ENCODE measurements around the gene RASA2.

The RASA2 gene

DNA sequence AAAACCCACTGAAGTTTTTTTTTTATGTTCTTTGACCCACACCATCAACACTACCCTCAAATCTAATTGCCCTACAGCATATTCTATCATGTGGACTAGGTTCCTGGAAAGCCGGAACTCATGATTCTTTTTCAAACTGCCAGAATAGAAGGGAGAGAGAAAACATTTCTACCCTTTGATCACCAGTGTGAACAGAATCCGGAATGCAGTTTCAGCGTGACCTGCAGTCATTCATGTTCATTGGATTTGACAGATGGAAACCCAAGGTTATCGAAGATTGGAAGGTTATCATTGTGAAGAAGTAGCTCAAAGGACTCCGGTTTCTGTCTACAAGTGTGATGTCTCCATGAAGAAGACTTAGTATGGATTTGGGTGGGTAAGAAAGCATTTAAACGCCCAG is 39.4 kb upstream of the RASA2 start:
- H3K27ac ChIP-seq (ENCODE audit: low read depth, low read length), result no peak overlapping the region
- H3K27me3 ChIP-seq (ENCODE audit: control insufficient read depth, insufficient read depth, low read length), result no peaks in the 10 kb centered on the region
- H3K36me3 ChIP-seq (ENCODE audit: control insufficient read depth, insufficient read depth, low read length), result peaks cover 27% of the 10 kb centered on the region
- no peak overlapping the region for H3K4me3 ChIP-seq (ENCODE audit: low read depth, low read length)
- H3K9me3 ChIP-seq (ENCODE audit: control insufficient read depth, insufficient read depth, low read depth, low read length), result no peaks in the 10 kb centered on the region
- H3K9ac ChIP-seq (ENCODE audit: low read length), result no peak overlapping the region
- no peaks in the 10 kb centered on the region for H3K4me1 ChIP-seq (ENCODE audit: control insufficient read depth, insufficient read depth, low read length)

DNA sequence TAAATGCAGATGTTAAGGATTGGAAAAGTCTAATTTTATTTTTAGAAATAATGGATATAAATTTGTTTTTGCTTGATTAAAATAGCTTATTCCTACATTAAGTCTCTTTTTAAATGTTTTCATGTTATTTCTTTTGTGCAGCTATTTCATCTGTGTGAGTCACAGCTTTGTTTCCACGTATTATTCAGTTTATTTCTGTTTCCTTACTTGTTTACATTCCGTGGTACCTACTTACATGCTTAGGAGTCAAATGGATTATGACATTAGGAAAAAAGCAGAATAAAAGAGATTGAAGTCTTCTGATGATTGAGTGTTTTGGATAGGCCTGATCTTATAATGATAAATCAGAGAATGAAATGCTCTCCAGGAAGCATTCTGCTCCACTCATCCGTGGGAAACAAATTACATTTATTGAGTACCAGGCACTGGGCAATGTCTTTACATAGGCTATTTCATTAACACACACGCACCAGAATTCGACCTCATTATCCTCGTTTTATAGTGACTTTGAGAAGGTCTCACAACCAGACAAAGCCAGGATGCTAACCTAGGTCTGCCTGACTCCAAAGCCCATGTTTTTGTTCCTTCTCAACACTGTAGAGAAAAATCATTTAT is 38.1 kb upstream of the RASA2 start:
- H3K4me3 ChIP-seq (ENCODE audit: low read depth, low read length), result no peak overlapping the region
- H3K36me3 ChIP-seq (ENCODE audit: control insufficient read depth, insufficient read depth, low read length), result peaks cover 14% of the 10 kb centered on the region
- H3K9ac ChIP-seq (ENCODE audit: low read length), result no peak overlapping the region
- H3K27me3 ChIP-seq (ENCODE audit: control insufficient read depth, insufficient read depth, low read length), result no peaks in the 10 kb centered on the region
- no peaks in the 10 kb centered on the region for H3K4me1 ChIP-seq (ENCODE audit: control insufficient read depth, insufficient read depth, low read length)
- no peaks in the 10 kb centered on the region for H3K9me3 ChIP-seq (ENCODE audit: control insufficient read depth, insufficient read depth, low read depth, low read length)
- no peak overlapping the region for H3K27ac ChIP-seq (ENCODE audit: low read depth, low read length)

DNA sequence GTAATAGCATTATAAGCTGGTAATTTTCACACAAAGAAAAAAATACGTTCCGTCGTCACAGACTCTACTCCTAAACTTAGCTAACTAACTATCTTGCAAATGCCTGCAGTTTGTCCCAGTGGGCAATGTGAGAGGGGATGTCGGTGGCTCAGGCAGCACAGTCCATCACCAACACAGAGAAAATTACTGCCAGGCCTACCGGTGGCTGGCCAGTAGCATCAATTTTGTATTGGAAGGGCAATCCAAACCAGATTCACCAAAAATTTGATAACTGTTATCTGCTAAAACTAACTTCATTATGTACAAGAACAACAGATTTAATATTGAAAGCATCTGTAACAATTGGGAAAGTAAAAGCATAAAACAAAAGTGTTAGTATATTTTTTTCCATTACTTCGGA is 37.4 kb upstream of the RASA2 start:
- Histone ChIP-seq H3K9me3 (ENCODE audit: control insufficient read depth, insufficient read depth, low read depth, low read length) (no peaks in the 10 kb centered on the region), H3K4me1 (ENCODE audit: control insufficient read depth, insufficient read depth, low read length) (no peaks in the 10 kb centered on the region), H3K4me3 (ENCODE audit: low read depth, low read length) (no peak overlapping the region), H3K36me3 (ENCODE audit: control insufficient read depth, insufficient read depth, low read length) (peaks cover 7% of the 10 kb centered on the region), H3K9ac (ENCODE audit: low read length) (no peak overlapping the region), H3K27ac (ENCODE audit: low read depth, low read length) (no peak overlapping the region), H3K27me3 (ENCODE audit: control insufficient read depth, insufficient read depth, low read length) (no peaks in the 10 kb centered on the region)

DNA sequence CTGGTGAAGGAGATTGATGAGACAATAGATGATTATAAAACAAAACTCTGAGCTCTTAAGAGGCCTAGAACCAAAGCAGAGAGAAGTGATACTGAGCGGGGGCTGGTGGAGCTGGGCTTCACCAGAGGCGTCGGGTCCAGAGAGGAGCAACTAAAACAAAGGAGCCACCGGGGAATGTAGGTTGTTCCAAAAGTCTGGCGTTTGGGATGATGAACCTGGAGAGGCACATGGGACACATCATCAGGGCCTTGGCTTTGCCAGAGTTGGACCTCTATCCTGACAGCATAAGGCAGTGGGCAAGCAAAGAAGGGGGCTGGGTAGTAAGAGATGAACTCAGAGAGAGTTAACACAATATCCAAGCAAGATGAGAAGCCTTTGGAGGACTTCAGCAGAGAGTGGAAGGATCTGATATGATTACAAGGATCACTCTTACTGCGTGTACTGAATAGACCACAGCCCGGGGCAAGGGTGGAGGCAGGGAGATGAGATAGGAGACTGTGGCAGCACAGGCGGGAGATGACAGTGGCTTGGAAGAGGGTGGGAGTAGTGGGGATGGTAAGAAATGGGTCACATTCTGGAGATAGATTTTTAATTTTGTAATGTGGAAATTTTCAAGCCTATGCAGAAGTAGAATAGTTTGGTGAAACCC is 36.0 kb upstream of the RASA2 start:
- Histone ChIP-seq H3K4me1 (ENCODE audit: control insufficient read depth, insufficient read depth, low read length) (peaks cover 9% of the 10 kb centered on the region), H3K9ac (ENCODE audit: low read length) (no peak overlapping the region), H3K4me3 (ENCODE audit: low read depth, low read length) (no peak overlapping the region), H3K27ac (ENCODE audit: low read depth, low read length) (no peak overlapping the region), H3K27me3 (ENCODE audit: control insufficient read depth, insufficient read depth, low read length) (no peaks in the 10 kb centered on the region), H3K9me3 (ENCODE audit: control insufficient read depth, insufficient read depth, low read depth, low read length) (no peaks in the 10 kb centered on the region), H3K36me3 (ENCODE audit: control insufficient read depth, insufficient read depth, low read length) (no peaks in the 10 kb centered on the region; the same call in 1 of the 2 replicates)

DNA sequence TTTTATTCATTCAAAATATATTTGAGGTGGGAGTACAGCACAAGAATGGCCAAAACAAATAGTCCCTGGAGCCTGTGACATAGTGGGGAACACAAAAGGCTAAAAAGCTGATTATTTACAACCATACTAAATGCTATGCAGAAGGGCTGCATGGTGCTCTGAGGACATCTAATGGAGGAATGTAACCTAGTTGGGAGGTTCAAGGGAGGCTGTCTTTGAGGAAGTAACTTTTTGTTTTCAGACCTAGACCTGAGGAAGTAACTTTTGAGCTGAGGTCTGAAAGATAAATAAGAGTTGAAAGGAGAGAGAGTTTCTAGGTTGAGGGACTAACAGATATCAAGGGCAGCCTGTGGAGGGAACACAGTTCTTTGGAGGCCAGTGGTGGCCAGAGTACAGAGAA is 34.8 kb upstream of the RASA2 start:
- H3K9ac ChIP-seq (ENCODE audit: low read length), result no peak overlapping the region

DNA sequence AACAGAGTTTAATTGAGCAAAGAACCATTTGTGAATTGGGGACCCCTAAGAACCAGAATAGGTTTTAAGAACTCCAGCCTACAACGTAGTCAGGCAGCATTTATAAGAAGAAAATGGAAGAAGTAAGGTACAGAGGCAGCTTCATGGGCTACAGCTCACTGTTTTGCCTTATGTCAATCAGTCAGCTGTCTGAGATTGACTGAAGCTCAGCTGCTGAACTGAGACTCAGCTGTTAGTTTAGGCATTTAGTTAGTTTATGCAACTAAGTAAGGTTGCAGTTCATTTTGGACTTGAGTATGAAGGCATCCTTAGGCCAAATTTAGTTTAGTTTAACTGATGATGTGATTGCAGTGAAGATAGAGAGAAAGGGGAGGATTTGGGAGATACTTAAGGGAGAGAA is 34.1 kb upstream of the RASA2 start:
- H3K27me3 ChIP-seq (ENCODE audit: control insufficient read depth, insufficient read depth, low read length), result no peaks in the 10 kb centered on the region
- H3K27ac ChIP-seq (ENCODE audit: low read depth, low read length), result no peak overlapping the region
- H3K4me3 ChIP-seq (ENCODE audit: low read depth, low read length), result no peak overlapping the region
- H3K9me3 ChIP-seq (ENCODE audit: control insufficient read depth, insufficient read depth, low read depth, low read length), result no peaks in the 10 kb centered on the region
- H3K4me1 ChIP-seq (ENCODE audit: control insufficient read depth, insufficient read depth, low read length), result peaks cover 11% of the 10 kb centered on the region
- H3K36me3 ChIP-seq (ENCODE audit: control insufficient read depth, insufficient read depth, low read length), result no peaks in the 10 kb centered on the region
- H3K9ac ChIP-seq (ENCODE audit: low read length), result no peak overlapping the region

More for the DNA sequence above, 34.8 kb upstream of the RASA2 start:
- Histone ChIP-seq H3K36me3 (ENCODE audit: control insufficient read depth, insufficient read depth, low read length) (no peaks in the 10 kb centered on the region; the same call in 1 of the 2 replicates), H3K27me3 (ENCODE audit: control insufficient read depth, insufficient read depth, low read length) (no peaks in the 10 kb centered on the region), H3K9me3 (ENCODE audit: control insufficient read depth, insufficient read depth, low read depth, low read length) (no peaks in the 10 kb centered on the region), H3K4me3 (ENCODE audit: low read depth, low read length) (no peak overlapping the region), H3K27ac (ENCODE audit: low read depth, low read length) (no peak overlapping the region), H3K4me1 (ENCODE audit: control insufficient read depth, insufficient read depth, low read length) (peaks cover 11% of the 10 kb centered on the region)

DNA sequence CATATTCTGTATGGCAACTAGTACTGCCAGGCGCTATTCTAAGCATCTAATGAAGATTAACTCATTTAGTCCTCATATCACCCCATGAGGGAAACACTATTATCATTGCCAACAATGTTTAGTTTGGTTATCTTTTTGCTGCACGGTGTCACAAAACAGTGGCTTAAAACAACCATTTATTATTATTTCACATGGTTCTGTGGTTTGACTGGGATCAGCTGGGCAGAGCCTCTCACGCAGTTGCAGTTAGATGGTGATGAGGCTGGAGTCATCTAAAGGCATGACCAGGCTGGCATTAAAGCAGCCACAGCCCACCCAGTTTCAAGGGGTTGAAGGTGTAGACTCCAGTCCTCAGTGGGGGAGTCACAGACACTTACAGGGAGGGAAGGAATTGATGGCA is 32.8 kb upstream of the RASA2 start:
- H3K27me3 ChIP-seq (ENCODE audit: control insufficient read depth, insufficient read depth, low read length), result no peaks in the 10 kb centered on the region

DNA sequence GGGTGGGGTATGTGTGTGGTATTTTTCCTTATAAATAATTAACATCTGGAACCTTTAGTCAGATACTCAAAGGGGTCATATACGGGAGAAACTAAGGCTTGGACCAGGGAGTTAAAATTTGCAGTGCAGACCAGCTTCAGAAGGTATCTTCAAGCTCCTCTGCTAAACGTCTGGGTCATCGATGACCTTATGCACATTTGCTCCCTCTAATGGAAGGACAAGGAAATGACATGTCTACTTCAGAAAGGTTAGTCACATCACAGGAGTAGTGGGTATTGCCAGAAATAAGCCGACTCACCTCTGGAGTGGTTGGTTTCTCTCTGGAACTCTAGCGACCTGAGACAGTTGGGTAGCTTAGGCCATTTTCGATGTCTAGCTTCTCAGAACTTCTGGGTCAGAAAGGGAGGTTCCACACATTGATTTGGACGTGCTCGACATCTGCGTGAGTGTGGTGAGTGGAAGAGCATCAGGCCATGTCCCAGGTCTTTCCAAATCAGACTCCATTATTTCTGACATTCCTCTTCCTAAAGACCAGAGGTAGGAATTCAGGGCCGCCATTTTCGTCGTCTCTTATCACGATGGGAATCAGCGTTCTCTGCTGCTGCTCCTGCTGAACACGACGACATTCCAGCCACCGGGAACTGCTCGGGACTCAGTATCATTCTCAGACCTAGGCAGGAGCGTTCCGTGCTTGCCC is 31.8 kb upstream of the RASA2 start:
- Histone ChIP-seq H3K9me3 (ENCODE audit: control insufficient read depth, insufficient read depth, low read depth, low read length) (no peaks in the 10 kb centered on the region), H3K36me3 (ENCODE audit: control insufficient read depth, insufficient read depth, low read length) (no peaks in the 10 kb centered on the region), H3K4me1 (ENCODE audit: control insufficient read depth, insufficient read depth, low read length) (peaks cover 11% of the 10 kb centered on the region), H3K4me3 (ENCODE audit: low read depth, low read length) (no peak overlapping the region), H3K27me3 (ENCODE audit: control insufficient read depth, insufficient read depth, low read length) (no peaks in the 10 kb centered on the region), H3K27ac (ENCODE audit: low read depth, low read length) (no peak overlapping the region), H3K9ac (ENCODE audit: low read length) (no peak overlapping the region)

More for the DNA sequence above, 32.8 kb upstream of the RASA2 start:
- Histone ChIP-seq H3K27ac (ENCODE audit: low read depth, low read length) (no peak overlapping the region), H3K4me1 (ENCODE audit: control insufficient read depth, insufficient read depth, low read length) (peaks cover 11% of the 10 kb centered on the region), H3K9ac (ENCODE audit: low read length) (no peak overlapping the region), H3K9me3 (ENCODE audit: control insufficient read depth, insufficient read depth, low read depth, low read length) (no peaks in the 10 kb centered on the region), H3K36me3 (ENCODE audit: control insufficient read depth, insufficient read depth, low read length) (no peaks in the 10 kb centered on the region), H3K4me3 (ENCODE audit: low read depth, low read length) (no peak overlapping the region)

DNA sequence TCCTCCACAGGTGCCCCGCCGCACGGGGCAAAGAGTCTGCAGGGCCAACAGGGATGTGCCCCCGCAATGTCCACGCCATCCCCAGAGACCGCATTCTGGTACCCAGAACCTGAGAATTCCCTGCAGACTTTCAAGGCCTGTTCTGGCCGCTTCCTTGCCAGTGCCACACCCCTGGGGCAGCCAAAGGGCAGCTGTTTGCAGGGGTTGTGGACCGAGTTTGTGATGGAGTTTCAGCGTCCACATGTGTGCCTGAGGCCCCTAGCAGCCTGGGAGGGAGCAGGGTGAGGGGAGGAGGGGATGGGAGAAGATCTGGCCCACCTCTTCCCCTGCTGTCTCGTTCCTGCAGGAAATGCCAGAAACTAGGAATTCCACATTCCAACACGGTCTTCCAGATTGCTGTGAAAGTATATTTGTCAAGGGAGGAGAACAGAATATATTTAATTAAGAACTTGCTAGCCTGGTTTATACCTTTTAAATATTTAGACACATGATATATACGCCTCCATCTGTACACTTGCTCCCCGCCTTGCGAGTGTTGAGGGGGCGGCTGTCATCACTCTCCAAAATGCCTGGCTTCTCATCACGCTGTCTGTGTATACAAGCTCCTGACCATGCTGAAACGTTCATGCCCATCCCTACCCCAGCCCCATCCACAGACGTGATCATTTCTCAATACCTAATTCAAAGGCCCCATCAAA is 31.1 kb upstream of the RASA2 start:
- H3K4me1 ChIP-seq (ENCODE audit: control insufficient read depth, insufficient read depth, low read length), result peaks cover 11% of the 10 kb centered on the region
- H3K9ac ChIP-seq (ENCODE audit: low read length), result no peak overlapping the region
- no peak overlapping the region for H3K27ac ChIP-seq (ENCODE audit: low read depth, low read length)
- no peaks in the 10 kb centered on the region for H3K9me3 ChIP-seq (ENCODE audit: control insufficient read depth, insufficient read depth, low read depth, low read length)
- no peaks in the 10 kb centered on the region for H3K27me3 ChIP-seq (ENCODE audit: control insufficient read depth, insufficient read depth, low read length)
- no peaks in the 10 kb centered on the region for H3K36me3 ChIP-seq (ENCODE audit: control insufficient read depth, insufficient read depth, low read length)
- H3K4me3 ChIP-seq (ENCODE audit: low read depth, low read length), result no peak overlapping the region

DNA sequence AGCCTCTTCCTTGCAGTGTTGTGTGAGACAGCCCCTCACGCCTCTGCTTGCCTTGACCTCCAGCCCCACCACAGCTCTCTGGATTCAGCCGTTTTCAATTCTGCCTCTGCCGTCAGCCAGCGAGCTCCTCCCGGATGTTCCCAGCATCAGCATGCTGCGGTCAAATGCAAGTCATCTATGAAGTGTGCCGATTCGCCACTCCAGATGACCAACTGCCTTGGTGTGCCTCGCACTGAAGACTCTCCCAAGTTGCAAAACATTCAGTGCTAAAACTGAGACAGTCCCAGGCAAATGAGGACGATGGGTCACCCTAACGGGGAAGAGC is 30.6 kb upstream of the RASA2 start:
- H3K36me3 ChIP-seq (ENCODE audit: control insufficient read depth, insufficient read depth, low read length), result no peaks in the 10 kb centered on the region
- H3K9me3 ChIP-seq (ENCODE audit: control insufficient read depth, insufficient read depth, low read depth, low read length), result no peaks in the 10 kb centered on the region
- no peak overlapping the region for H3K4me3 ChIP-seq (ENCODE audit: low read depth, low read length)
- no peaks in the 10 kb centered on the region for H3K27me3 ChIP-seq (ENCODE audit: control insufficient read depth, insufficient read depth, low read length)
- H3K9ac ChIP-seq (ENCODE audit: low read length), result no peak overlapping the region
- H3K27ac ChIP-seq (ENCODE audit: low read depth, low read length), result no peak overlapping the region
- H3K4me1 ChIP-seq (ENCODE audit: control insufficient read depth, insufficient read depth, low read length), result peaks cover 11% of the 10 kb centered on the region
